Gastrocnemius medialis (tissue), 4 donors: ENCODE data around the gene NT5E. TPM values are rescaled to one million over a fixed set of nuclear protein-coding genes. Genes with fewer than 3 reads are reported as not detected.

Experiments used
- ATAC-seq, 2 donors: fragments of 150-250 bp; one replicate each; pipeline ENCODE4 v1.9.1; 2016
- DNase-seq, 2 donors: peaks; one replicate each; pipeline ENCODE4 v3.0.0-alpha.2; 2019
- H3K27ac ChIP-seq, 4 donors: fragments of 200-600 bp; sonication (generic); 1 replicate in 1 of 4; 2 replicates in 3 of 4; pipeline ENCODE4 v1.5.1; 2016 to 2018; ENCODE audit warnings: mild to moderate bottlenecking in 2 of 4, moderate library complexity in 1 of 4
- H3K27me3 ChIP-seq, 3 donors: fragments of 200-600 bp; sonication (generic) in 2 of 3; 1 replicate in 1 of 3; 2 replicates in 2 of 3; pipeline versions ENCODE4 v1.5.1 to v1.6.0; 2016 to 2019; ENCODE audit warnings: mild to moderate bottlenecking in 1 of 3, moderate library complexity in 1 of 3
- H3K36me3 ChIP-seq, 2 donors: fragments of 200-600 bp; sonication (generic) in 1 of 2; one replicate each; pipeline ENCODE4 v1.5.1; 2017 to 2018
- H3K4me1 ChIP-seq, 2 donors: fragments of 200-600 bp; sonication (generic) in 1 of 2; one replicate each; pipeline ENCODE4 v1.5.1; 2016 to 2017; ENCODE audit warnings: mild to moderate bottlenecking in 2 of 2
- H3K4me3 ChIP-seq, 4 donors: fragments of 200-600 bp; sonication (generic) in 3 of 4; 1 replicate in 1 of 4; 2 replicates in 3 of 4; pipeline ENCODE4 v1.5.1; 2016 to 2019; ENCODE audit warnings: mild to moderate bottlenecking in 2 of 4
- H3K9me3 ChIP-seq, 3 donors: fragments of 200-600 bp; sonication (generic) in 2 of 3; 1 replicate in 1 of 3; 2 replicates in 2 of 3; pipeline ENCODE4 v1.5.1; 2016 to 2019
- CTCF ChIP-seq, 5 experiments: fragments of 450-650 bp in 3 of 5; fragments of 200-600 bp in 2 of 5; sonication (generic) in 2 of 5; IDR thresholded peaks in 4 of 5; conservative IDR thresholded peaks in 1 of 5; 1 replicate in 4 of 5; 2 replicates in 1 of 5; pipeline ENCODE4 v1.5.1; 2016 to 2019; ENCODE audit warnings: antibody characterized with exemption in 5 of 5, mild to moderate bottlenecking in 3 of 5, moderate library complexity in 3 of 5
- POLR2A ChIP-seq, 2 donors: fragments of 450-650 bp; IDR thresholded peaks; one replicate each; pipeline ENCODE4 v1.6.1; 2017; ENCODE audit warnings: antibody characterized with exemption in 2 of 2, mild to moderate bottlenecking in 2 of 2, moderate library complexity in 2 of 2
- in situ Hi-C, 4 donors: fragments of 200-750 bp; cut with MboI; loops; one replicate each; pipeline versions ENCODE4 v1.15.0 to v1.8.0; 2017; ENCODE audit warnings: low sequenced_read_pairs in 4 of 4
- intact Hi-C: fragments of 100-400 bp; cut with DNase I; formaldehyde crosslinking; loops from one replicate; pipeline ENCODE4 v1.15.1; 2023; ENCODE audit warnings: low total_unique reads
- total RNA-seq, 4 donors: library from RNA; depleted of rRNA; stranded (reverse); fragments of >200 nt; gene quantifications; one replicate each; pipeline versions ENCODE4 v1.1.0 to v1.2.3, GENCODE V29; 2016

NT5E gene
- total RNA-seq, 4 donors from 2014 or later: 0.82 to 4.3 (median 2.8) TPM

- no peak overlapping the region for H3K27ac ChIP-seq
- H3K9me3 ChIP-seq: no peaks in the 10 kb centered on the region
- peak; percentile 14 to 50 for DNase-seq
- no peaks in the 10 kb centered on the region for H3K4me1 ChIP-seq
- no peaks in the 10 kb centered on the region for H3K36me3 ChIP-seq
- in situ Hi-C loops (loop anchor here (5.0 to 10.0 kb wide), 3 partner anchors 121 to 131 kb away; no protein-coding TSS in a partner anchor), intact Hi-C loops (loop anchor here (1.0 kb wide), 1 partner anchor 128 kb away; no protein-coding TSS in a partner anchor)
- no peaks in the 10 kb centered on the region for H3K27me3 ChIP-seq
- TF ChIP-seq CTCF (IDR thresholded peaks at IDR 0.05 in 4 of 5, conservative IDR thresholded peaks at IDR 0.05 in 1 of 5) (peak; percentile 83 to 99 (median 90)), POLR2A (IDR thresholded peaks at IDR 0.05) (no peak)
- H3K4me3 ChIP-seq: no peak overlapping the region
- ATAC-seq: peak; percentile 56 to 90
Measured at GRCh38 chr6:85482905-85483700, 33.2 kb downstream of the NT5E start.

- H3K27me3 ChIP-seq: no peaks in the 10 kb centered on the region
- H3K27ac ChIP-seq: no peak overlapping the region
- ATAC-seq (no peak), DNase-seq (no peak)
- H3K36me3 ChIP-seq: no peaks in the 10 kb centered on the region
- in situ Hi-C loops: loop anchor here (5.0 to 10.0 kb wide), 3 partner anchors 122 to 132 kb away; no protein-coding TSS in a partner anchor
- TF ChIP-seq POLR2A (IDR thresholded peaks at IDR 0.05) (no peak), CTCF (IDR thresholded peaks at IDR 0.05 in 4 of 5, conservative IDR thresholded peaks at IDR 0.05 in 1 of 5) (no peak)
- intact Hi-C loops: loop anchor here (1.0 kb wide), 1 partner anchor 129 kb away; no protein-coding TSS in a partner anchor
- H3K9me3 ChIP-seq: no peaks in the 10 kb centered on the region
- no peaks in the 10 kb centered on the region for H3K4me1 ChIP-seq
- no peak overlapping the region for H3K4me3 ChIP-seq
Measured at GRCh38 chr6:85483846-85484245, 34.0 kb downstream of the NT5E start.

GRCh38 chr6:85484948-85485347 lies 35.1 kb downstream of the NT5E start:
- intact Hi-C loops: no loop called here
- ATAC-seq: no peak
- Histone ChIP-seq H3K9me3 (no peaks in the 10 kb centered on the region), H3K27ac (no peak overlapping the region), H3K4me3 (no peak overlapping the region), H3K36me3 (no peaks in the 10 kb centered on the region), H3K4me1 (no peaks in the 10 kb centered on the region), H3K27me3 (no peaks in the 10 kb centered on the region)
- TF ChIP-seq CTCF (IDR thresholded peaks at IDR 0.05 in 4 of 5, conservative IDR thresholded peaks at IDR 0.05 in 1 of 5): no peak
- no peak for TF ChIP-seq POLR2A (IDR thresholded peaks at IDR 0.05)
- in situ Hi-C loops: loop anchor here (5.0 to 10.0 kb wide), 3 partner anchors 123 to 133 kb away; no protein-coding TSS in a partner anchor
- no peak for DNase-seq

GRCh38 chr6:85490516-85491248 lies 40.8 kb downstream of the NT5E start:
- in situ Hi-C loops: no loop called here

More at GRCh38 chr6:85490516-85491248, 40.8 kb downstream of the NT5E start:
- H3K9me3 ChIP-seq: no peaks in the 10 kb centered on the region
- intact Hi-C loops: no loop called here
- no peak overlapping the region for H3K4me3 ChIP-seq
- H3K4me1 ChIP-seq: no peaks in the 10 kb centered on the region
- DNase-seq (no peak), ATAC-seq (no peak)
- TF ChIP-seq POLR2A (IDR thresholded peaks at IDR 0.05) (no peak), CTCF (IDR thresholded peaks at IDR 0.05 in 4 of 5, conservative IDR thresholded peaks at IDR 0.05 in 1 of 5) (no peak)
- no peak overlapping the region for H3K27ac ChIP-seq
- no peaks in the 10 kb centered on the region for H3K27me3 ChIP-seq
- no peaks in the 10 kb centered on the region for H3K36me3 ChIP-seq
